Neuronal stem cell (in vitro differentiated cells): Measurements from ENCODE around the gene SMAD9.
A peak's percentile ranks its signal among the peaks of the same experiment; 100 is the strongest.

ENCODE experiments used
- DNase-seq: peaks from one replicate; pipeline ENCODE4 v3.0.0-alpha.2; 2013; ENCODE audit warnings: low spot score
- H2AFZ ChIP-seq: one replicate; pipeline ENCODE4 v1.6.1; 2013; ENCODE audit warnings: mild to moderate bottlenecking, low read length, inconsistent platforms
- H2AK5ac ChIP-seq: 2 replicates; pipeline ENCODE4 v1.6.1; 2013; ENCODE audit warnings: low read depth, mild to moderate bottlenecking, inconsistent platforms, low read length, moderate library complexity, mixed read lengths
- H2BK120ac ChIP-seq: 2 replicates; pipeline ENCODE4 v1.6.1; 2013; ENCODE audit warnings: low read depth, mild to moderate bottlenecking, inconsistent platforms, low read length, moderate library complexity, mixed read lengths
- H2BK12ac ChIP-seq: one replicate; pipeline ENCODE4 v1.6.1; 2013; ENCODE audit warnings: low read length, inconsistent platforms
- H2BK15ac ChIP-seq: 2 replicates; pipeline ENCODE4 v1.6.1; 2013; ENCODE audit warnings: mild to moderate bottlenecking, low read length, inconsistent platforms, mixed read lengths
- H2BK5ac ChIP-seq: one replicate; pipeline ENCODE4 v1.6.1; 2013; ENCODE audit warnings: inconsistent platforms, mild to moderate bottlenecking, low read length, moderate library complexity
- H3K14ac ChIP-seq: one replicate; pipeline ENCODE4 v1.6.1; 2013; ENCODE audit warnings: low read length, inconsistent platforms
- H3K18ac ChIP-seq: 2 replicates; pipeline ENCODE4 v1.6.1; 2013; ENCODE audit warnings: low read length, inconsistent platforms
- H3K23ac ChIP-seq: 2 replicates; pipeline ENCODE4 v1.6.1; 2013; ENCODE audit warnings: low read depth, mild to moderate bottlenecking, mixed read lengths, low read length, inconsistent platforms; ENCODE audit not compliant: poor library complexity
- H3K27ac ChIP-seq: replicated peaks from 3 replicates; pipeline ENCODE4 v1.5.1; 2013; ENCODE audit warnings: low read length, inconsistent platforms
- H3K27me3 ChIP-seq, 3 experiments: 2 replicates each; pipeline ENCODE4 v1.6.1; 2013; ENCODE audit warnings: low read length in 3 of 3, mild to moderate bottlenecking in 2 of 3, inconsistent platforms in 1 of 3, low read depth in 1 of 3, mixed read lengths in 1 of 3, moderate library complexity in 1 of 3; ENCODE audit not compliant: control insufficient read depth in 3 of 3, insufficient read depth in 3 of 3
- H3K36me3 ChIP-seq, 2 donors: replicated peaks in 1 of 2; 2 replicates each; pipeline ENCODE4 v1.6.1; 2013; ENCODE audit warnings: low read length in 2 of 2; ENCODE audit not compliant: control insufficient read depth in 2 of 2, insufficient read depth in 2 of 2
- H3K4ac ChIP-seq: 2 replicates; pipeline ENCODE4 v1.6.1; 2013; ENCODE audit warnings: inconsistent platforms, mild to moderate bottlenecking, low read length, moderate library complexity
- H3K4me1 ChIP-seq, 2 donors: 1 replicate in 1 of 2; 2 replicates in 1 of 2; pipeline ENCODE4 v1.6.1; 2013; ENCODE audit warnings: low read length in 2 of 2, low read depth in 1 of 2; ENCODE audit not compliant: control insufficient read depth in 2 of 2, insufficient read depth in 1 of 2
- H3K4me2 ChIP-seq: one replicate; pipeline ENCODE4 v1.6.1; 2013; ENCODE audit warnings: mild to moderate bottlenecking, low read length, inconsistent platforms; ENCODE audit not compliant: insufficient read depth, poor library complexity, severe bottlenecking
- H3K4me3 ChIP-seq, 2 donors: 2 replicates each; pipeline ENCODE4 v1.5.1; 2013; ENCODE audit warnings: low read length in 2 of 2, mild to moderate bottlenecking in 2 of 2, inconsistent platforms in 1 of 2, moderate library complexity in 1 of 2
- H3K79me1 ChIP-seq: one replicate; pipeline ENCODE4 v1.6.1; 2013; ENCODE audit warnings: low read depth, mild to moderate bottlenecking, inconsistent platforms, low read length, moderate library complexity
- H3K9ac ChIP-seq: one replicate; pipeline ENCODE4 v1.6.1; 2013; ENCODE audit warnings: mild to moderate bottlenecking, low read depth, low read length, inconsistent platforms; ENCODE audit not compliant: poor library complexity
- H3K9me3 ChIP-seq, 2 donors: replicated peaks in 1 of 2; 2 replicates each; pipeline versions ENCODE3 to v1.6.1; 2013; ENCODE audit warnings: low read length in 2 of 2, mild to moderate bottlenecking in 2 of 2, inconsistent platforms in 1 of 2, low read depth in 1 of 2, mixed read lengths in 1 of 2, moderate library complexity in 1 of 2; ENCODE audit not compliant: control insufficient read depth in 2 of 2, insufficient read depth in 1 of 2
- H4K8ac ChIP-seq: one replicate; pipeline ENCODE4 v1.6.1; 2013; ENCODE audit warnings: low read depth, mild to moderate bottlenecking, inconsistent platforms, low read length, moderate library complexity
- H4K91ac ChIP-seq: one replicate; pipeline ENCODE4 v1.6.1; 2013; ENCODE audit warnings: low read length, low read depth, mild to moderate bottlenecking, inconsistent platforms; ENCODE audit not compliant: poor library complexity
- whole genome bisulfite sequencing, 2 donors: extraction: QIAGEN DNeasy Blood & Tissue Kit; methylation state at CpG; one replicate each; pipeline ENCODE4 v1.1.7; 2013; ENCODE audit warnings: missing lambda C conversion rate in 2 of 2, mixed read lengths in 1 of 2; ENCODE audit not compliant: insufficient read length in 2 of 2, insufficient replicate concordance in 1 of 2; ENCODE audit errors: extremely low coverage in 2 of 2; 5-methylcytosine and 5-hydroxymethylcytosine counted together

Gene SMAD9

DNA sequence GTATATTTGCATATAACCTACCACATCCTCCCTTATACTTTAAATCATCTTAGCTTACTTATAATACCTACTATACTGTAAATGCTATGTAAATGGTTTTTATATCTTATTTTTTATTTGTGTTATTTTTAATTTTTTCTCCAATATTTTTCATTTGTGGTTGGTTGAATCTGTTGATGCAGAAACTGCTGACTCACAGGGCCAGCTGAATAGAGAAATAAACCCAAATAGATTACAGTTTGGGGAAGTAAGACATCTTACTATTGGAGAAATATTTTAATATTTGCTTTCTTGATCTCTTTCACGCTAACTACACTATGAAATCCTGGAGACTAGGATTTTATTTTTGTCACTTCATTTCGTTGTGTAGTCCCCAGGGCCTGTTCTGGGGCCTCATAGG, 7.1 kb downstream of the SMAD9 start:
- Histone ChIP-seq H3K36me3 (no peaks in the 10 kb centered on the region), H2BK15ac (no peak overlapping the region), H3K18ac (no peak overlapping the region), H4K8ac (no peak overlapping the region), H3K4me3 (no peak overlapping the region), H2BK120ac (no peak overlapping the region), H2AFZ (peak overlapping the region; percentile 64), H4K91ac (no peak overlapping the region), H3K27ac (no peak overlapping the region), H3K79me1 (no peaks in the 10 kb centered on the region), H3K4ac (no peak overlapping the region), H3K14ac (no peak overlapping the region), H2AK5ac (no peak overlapping the region), H3K23ac (no peak overlapping the region), H3K9ac (no peak overlapping the region), H3K27me3 (no peaks in the 10 kb centered on the region), H2BK12ac (no peak overlapping the region), H3K9me3 (no peaks in the 10 kb centered on the region), H2BK5ac (no peak overlapping the region), H3K4me2 (no peak overlapping the region), H3K4me1 (peaks cover 0 to 13% of the 10 kb centered on the region in 2 donors)
- no peak for DNase-seq
- no CpG with 5 or more reads among the region's 2 CpGs for WGBS, 2 donors

DNA sequence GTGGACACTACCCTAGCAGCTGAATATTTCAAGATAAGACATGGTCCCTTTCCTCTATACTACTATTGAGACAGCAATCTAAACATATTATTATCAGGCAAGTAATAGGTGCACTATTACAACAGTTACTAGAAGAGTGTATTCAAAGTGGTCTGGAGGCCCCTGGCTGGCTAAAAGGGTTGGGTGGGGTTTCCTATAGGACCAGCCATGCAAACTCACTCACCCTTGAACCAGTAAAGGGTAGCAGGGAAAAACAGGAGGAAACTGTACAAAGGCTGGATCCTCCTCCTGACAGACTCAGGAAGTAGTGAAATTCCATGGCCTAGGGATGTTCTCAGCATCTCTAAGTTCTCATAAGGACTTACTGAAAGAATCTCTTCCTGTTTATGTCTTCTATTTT, 7.7 kb downstream of the SMAD9 start:
- no peak overlapping the region for H3K18ac ChIP-seq
- H4K91ac ChIP-seq, result no peak overlapping the region
- H3K9ac ChIP-seq, result no peak overlapping the region
- peaks cover 0 to 7% of the 10 kb centered on the region in 2 donors for H3K4me1 ChIP-seq
- no peak overlapping the region for H3K23ac ChIP-seq
- H2BK120ac ChIP-seq, result no peak overlapping the region
- H2AFZ ChIP-seq, result no peak overlapping the region
- no peak for DNase-seq
- H2BK12ac ChIP-seq, result no peak overlapping the region
- no peak overlapping the region for H2BK15ac ChIP-seq
- H3K9me3 ChIP-seq, result no peaks in the 10 kb centered on the region
- no peak overlapping the region for H2BK5ac ChIP-seq
- H3K4me3 ChIP-seq, result no peak overlapping the region
- H3K4me2 ChIP-seq, result no peak overlapping the region
- no peaks in the 10 kb centered on the region for H3K36me3 ChIP-seq
- H3K79me1 ChIP-seq, result no peaks in the 10 kb centered on the region
- no peak overlapping the region for H3K14ac ChIP-seq
- no peak overlapping the region for H3K4ac ChIP-seq
- H3K27me3 ChIP-seq, result no peaks in the 10 kb centered on the region
- no peak overlapping the region for H2AK5ac ChIP-seq
- H3K27ac ChIP-seq, result no peak overlapping the region
- no peak overlapping the region for H4K8ac ChIP-seq

DNA sequence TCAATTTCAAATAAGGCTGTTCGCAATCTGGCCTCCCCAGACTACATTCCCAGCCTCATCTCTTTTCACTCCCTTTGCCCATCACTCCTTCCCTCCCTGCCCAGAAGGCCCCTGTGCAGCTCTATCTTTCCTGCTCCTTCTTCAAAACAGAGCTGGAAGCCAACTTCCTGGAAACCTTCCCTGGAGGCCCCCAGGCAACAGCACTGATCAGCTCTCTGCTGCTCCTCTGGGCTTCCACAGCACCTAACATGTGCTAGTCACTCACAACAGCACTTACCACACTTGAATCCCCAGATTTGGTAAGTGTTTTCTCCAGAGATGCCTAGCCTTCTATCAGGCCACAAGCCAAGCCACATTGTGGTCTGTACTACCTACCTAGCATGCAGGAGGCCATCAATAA, 9.5 kb downstream of the SMAD9 start:
- WGBS, 2 donors, result no CpG with 5 or more reads among the region's 1 CpG
- no peaks in the 10 kb centered on the region for H3K79me1 ChIP-seq

DNA sequence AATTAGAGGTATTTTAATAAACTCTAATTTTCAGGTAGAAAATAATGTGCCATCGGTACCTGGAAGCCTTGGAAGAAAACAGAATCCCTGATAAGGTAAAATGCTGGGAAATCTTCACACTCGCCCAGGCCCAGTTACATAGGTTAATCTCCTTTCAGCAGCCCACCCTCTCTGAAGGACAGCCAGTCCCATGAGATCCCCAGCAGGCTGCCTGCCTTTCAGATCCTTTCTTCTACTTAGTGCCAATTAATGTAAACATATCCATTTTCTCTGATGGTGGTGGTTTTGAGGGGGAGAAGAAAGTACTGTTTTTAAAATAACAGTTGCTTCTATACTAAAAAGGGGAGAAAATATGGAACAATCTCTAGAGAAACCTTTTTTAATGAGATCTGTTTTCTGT, 12.2 kb downstream of the SMAD9 start:
- Histone ChIP-seq H3K27me3 (no peaks in the 10 kb centered on the region), H2BK5ac (no peak overlapping the region), H3K23ac (no peak overlapping the region), H3K18ac (no peak overlapping the region), H3K4me3 (no peak overlapping the region), H3K79me1 (no peaks in the 10 kb centered on the region), H3K4me2 (no peak overlapping the region), H3K27ac (no peak overlapping the region), H2AFZ (no peak overlapping the region), H4K91ac (no peak overlapping the region), H3K9ac (no peak overlapping the region), H4K8ac (no peak overlapping the region), H2BK120ac (no peak overlapping the region), H3K14ac (no peak overlapping the region), H2AK5ac (no peak overlapping the region), H3K9me3 (no peaks in the 10 kb centered on the region), H2BK15ac (no peak overlapping the region), H2BK12ac (no peak overlapping the region), H3K4me1 (no peaks in the 10 kb centered on the region), H3K36me3 (no peaks in the 10 kb centered on the region), H3K4ac (no peak overlapping the region)
- no peak for DNase-seq
- no CpG with 5 or more reads among the region's 2 CpGs for WGBS, 2 donors

More for the DNA sequence above, 9.5 kb downstream of the SMAD9 start:
- Histone ChIP-seq H3K14ac (no peak overlapping the region), H2BK5ac (no peak overlapping the region), H3K27me3 (no peaks in the 10 kb centered on the region), H3K36me3 (no peaks in the 10 kb centered on the region), H2BK12ac (no peak overlapping the region), H3K4ac (no peak overlapping the region), H3K23ac (no peak overlapping the region), H2AFZ (peak overlapping the region; percentile 54), H4K91ac (no peak overlapping the region), H2AK5ac (no peak overlapping the region), H3K4me2 (no peak overlapping the region), H3K4me3 (no peak overlapping the region), H4K8ac (no peak overlapping the region), H3K9ac (no peak overlapping the region), H3K18ac (no peak overlapping the region), H3K27ac (no peak overlapping the region), H3K9me3 (no peaks in the 10 kb centered on the region), H2BK120ac (no peak overlapping the region), H3K4me1 (peaks cover 0 to 2% of the 10 kb centered on the region in 2 donors), H2BK15ac (no peak overlapping the region)
- no peak for DNase-seq
